Measurements from ENCODE around the gene PARD3B. TPM values are rescaled to one million over a fixed set of nuclear protein-coding genes. Genes with fewer than 3 reads are reported as not detected.

PARD3B gene
- total RNA-seq, 1 experiment from 2014 or later = 3.9 TPM

GRCh38 chr2:205077159-205077558 is 531.9 kb downstream of the PARD3B start:
- ATAC-seq (no peak), DNase-seq (no peak)
- H3K36me3 ChIP-seq (ENCODE audit: low read depth, low read length) = no peaks in the 10 kb centered on the region
- no peaks in the 10 kb centered on the region for H3K27me3 ChIP-seq (ENCODE audit: low read length)
- ChIA-PET POLR2A (ENCODE audit: unreplicated experiment) (no interaction called here), CTCF (no interaction called here)
- BruUV-seq (replicated peaks) = no TSS peak
- H3K9me2 ChIP-seq (replicated peaks; ENCODE audit: low read length) = no peaks in the 10 kb centered on the region
- H3K4me2 ChIP-seq (ENCODE audit: low read length) = no peak overlapping the region
- H4K20me1 ChIP-seq (ENCODE audit: low read length) = no peaks in the 10 kb centered on the region
- H3K9ac ChIP-seq (ENCODE audit: low read length) = no peak overlapping the region
- no peak overlapping the region for H2AFZ ChIP-seq (ENCODE audit: low read length)
- intact Hi-C loops (cut with micrococcal nuclease) = no loop called here
- no peak overlapping the region for H3K4me3 ChIP-seq (ENCODE audit: low read length)
- no peaks in the 10 kb centered on the region for H3K4me1 ChIP-seq (ENCODE audit: insufficient read depth, low read length)
- no peaks in the 10 kb centered on the region for H3F3A ChIP-seq (ENCODE audit: low read length, unreplicated experiment)
- H3K9me3 ChIP-seq (ENCODE audit: low read length) = no peaks in the 10 kb centered on the region
- TF ChIP-seq EZH2 (IDR thresholded peaks at IDR 0.05; ENCODE audit: low read length, unreplicated experiment) (no peak), EZH2phosphoT487 (IDR thresholded peaks at IDR 0.05; ENCODE audit: borderline replicate concordance, low read length) (no peak), CTCF (conservative IDR thresholded peaks at IDR 0.05; ENCODE audit: low read depth, low read length) (no peak)
- H3K27ac ChIP-seq (ENCODE audit: low read length) = no peak overlapping the region
- H3K79me2 ChIP-seq (ENCODE audit: low read length) = no peaks in the 10 kb centered on the region

GRCh38 chr2:205078762-205079161 is 533.5 kb downstream of the PARD3B start:
- BruUV-seq (replicated peaks) = no TSS peak
- H3K4me3 ChIP-seq (ENCODE audit: low read length) = no peak overlapping the region
- H3K27ac ChIP-seq (ENCODE audit: low read length) = no peak overlapping the region
- no peaks in the 10 kb centered on the region for H3K4me1 ChIP-seq (ENCODE audit: insufficient read depth, low read length)
- no peaks in the 10 kb centered on the region for H3K9me3 ChIP-seq (ENCODE audit: low read length)
- POLR2A ChIA-PET (ENCODE audit: unreplicated experiment) = interaction anchor here (0.6 kb wide), 1 partner anchor 161 kb away, joined by 6 read pairs; no protein-coding TSS in a partner anchor
- H3K79me2 ChIP-seq (ENCODE audit: low read length) = no peaks in the 10 kb centered on the region
- H3K36me3 ChIP-seq (ENCODE audit: low read depth, low read length) = no peaks in the 10 kb centered on the region
- no peaks in the 10 kb centered on the region for H3K9me2 ChIP-seq (replicated peaks; ENCODE audit: low read length)
- H4K20me1 ChIP-seq (ENCODE audit: low read length) = no peaks in the 10 kb centered on the region
- H3F3A ChIP-seq (ENCODE audit: low read length, unreplicated experiment) = no peaks in the 10 kb centered on the region
- no peak overlapping the region for H2AFZ ChIP-seq (ENCODE audit: low read length)
- DNase-seq (no peak), ATAC-seq (no peak)
- intact Hi-C loops (cut with micrococcal nuclease) = no loop called here
- no peak overlapping the region for H3K4me2 ChIP-seq (ENCODE audit: low read length)
- H3K9ac ChIP-seq (ENCODE audit: low read length) = no peak overlapping the region
- CTCF ChIA-PET = no interaction called here
- TF ChIP-seq CTCF (conservative IDR thresholded peaks at IDR 0.05; ENCODE audit: low read depth, low read length) (no peak), EZH2 (IDR thresholded peaks at IDR 0.05; ENCODE audit: low read length, unreplicated experiment) (no peak), EZH2phosphoT487 (IDR thresholded peaks at IDR 0.05; ENCODE audit: borderline replicate concordance, low read length) (no peak)
- H3K27me3 ChIP-seq (ENCODE audit: low read length) = no peaks in the 10 kb centered on the region

- Histone ChIP-seq H3K79me2 (ENCODE audit: low read length) (no peaks in the 10 kb centered on the region), H3K9ac (ENCODE audit: low read length) (no peak overlapping the region), H2AFZ (ENCODE audit: low read length) (no peak overlapping the region), H3K4me2 (ENCODE audit: low read length) (no peak overlapping the region), H3K4me3 (ENCODE audit: low read length) (no peak overlapping the region), H3K36me3 (ENCODE audit: low read depth, low read length) (no peaks in the 10 kb centered on the region), H4K20me1 (ENCODE audit: low read length) (no peaks in the 10 kb centered on the region), H3K27ac (ENCODE audit: low read length) (no peak overlapping the region), H3F3A (ENCODE audit: low read length, unreplicated experiment) (no peaks in the 10 kb centered on the region), H3K9me3 (ENCODE audit: low read length) (no peaks in the 10 kb centered on the region), H3K9me2 (replicated peaks; ENCODE audit: low read length) (no peaks in the 10 kb centered on the region), H3K4me1 (ENCODE audit: insufficient read depth, low read length) (no peaks in the 10 kb centered on the region), H3K27me3 (ENCODE audit: low read length) (no peaks in the 10 kb centered on the region)
- ATAC-seq = no peak
- DNase-seq = no peak
- BruUV-seq (replicated peaks) = no TSS peak
- ChIA-PET POLR2A (ENCODE audit: unreplicated experiment) (no interaction called here), CTCF (no interaction called here)
- TF ChIP-seq EZH2 (IDR thresholded peaks at IDR 0.05; ENCODE audit: low read length, unreplicated experiment) (no peak), CTCF (conservative IDR thresholded peaks at IDR 0.05; ENCODE audit: low read depth, low read length) (no peak), EZH2phosphoT487 (IDR thresholded peaks at IDR 0.05; ENCODE audit: borderline replicate concordance, low read length) (no peak)
- intact Hi-C loops (cut with micrococcal nuclease) = no loop called here
Measured at GRCh38 chr2:205079173-205079572, 533.9 kb downstream of the PARD3B start.

Data from PC-3 (cell line).